Measurements from ENCODE around the gene INPP5A. TPM values are rescaled to one million over a fixed set of nuclear protein-coding genes. Genes with fewer than 3 reads are reported as not detected.

INPP5A gene
- total and polyA plus RNA-seq, 10 donors, result 11.1 to 41.3 (median 30.8) TPM

DNA sequence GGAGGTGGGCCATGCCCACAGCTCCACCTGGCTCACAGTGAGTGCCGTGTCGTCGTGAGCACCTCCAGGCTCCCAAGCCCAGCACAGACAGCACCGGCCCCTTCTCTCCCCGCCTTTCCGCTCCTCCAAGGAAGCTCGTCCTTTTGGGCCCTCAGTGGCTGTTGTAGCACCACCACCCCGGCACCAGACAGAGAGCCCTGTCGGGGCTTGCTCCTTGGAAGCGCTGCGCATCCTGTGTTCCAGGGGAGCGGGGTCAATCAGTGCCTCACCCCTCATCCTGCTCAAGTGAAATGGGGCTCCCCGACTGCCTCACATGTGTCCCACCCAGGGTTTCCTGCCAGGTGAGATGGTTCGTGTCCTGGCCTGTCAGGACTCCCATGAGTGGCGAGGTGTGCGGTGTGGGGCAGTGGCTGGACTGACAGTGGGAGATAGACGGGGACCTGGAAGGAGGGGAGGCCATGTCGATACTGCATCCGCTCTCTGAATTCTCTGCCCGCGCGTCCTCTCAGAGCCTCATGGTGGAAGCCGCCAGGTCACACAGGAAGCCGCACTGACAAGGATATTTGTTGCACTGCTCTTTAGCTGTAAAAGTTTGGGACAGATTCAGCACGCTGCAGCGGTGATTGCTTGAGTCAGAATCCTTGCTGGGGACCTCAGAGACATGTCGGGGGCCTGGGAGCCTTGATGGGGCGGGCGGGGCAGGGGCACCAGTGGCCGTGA is 107.1 kb downstream of the INPP5A start:
- intact Hi-C loops (cut with DNase I; ENCODE audit: low total_unique reads), result no loop called here
- H3K27me3 ChIP-seq (replicated peaks in 1 of 7), result no peaks in the 10 kb centered on the region
- H3K4me3 ChIP-seq, result no peak overlapping the region
- peaks cover 0 to 28% (median 15%) of the 10 kb centered on the region in 6 donors for H3K4me1 ChIP-seq
- DNase-seq, result peak; percentile 76
- H3K27ac ChIP-seq, result peak overlapping the region in 4 of 8 donors; percentile 5 to 31 (median 26)
- H3K9me3 ChIP-seq, result peaks cover 0 to 4% (median 0%) of the 10 kb centered on the region in 8 donors
- H3K36me3 ChIP-seq, result peaks cover 0 to 53% (median 11%) of the 10 kb centered on the region in 6 donors
- TF ChIP-seq POLR2AphosphoS5 (IDR thresholded peaks at IDR 0.05), result no peak
- TF ChIP-seq, protein P1, sequence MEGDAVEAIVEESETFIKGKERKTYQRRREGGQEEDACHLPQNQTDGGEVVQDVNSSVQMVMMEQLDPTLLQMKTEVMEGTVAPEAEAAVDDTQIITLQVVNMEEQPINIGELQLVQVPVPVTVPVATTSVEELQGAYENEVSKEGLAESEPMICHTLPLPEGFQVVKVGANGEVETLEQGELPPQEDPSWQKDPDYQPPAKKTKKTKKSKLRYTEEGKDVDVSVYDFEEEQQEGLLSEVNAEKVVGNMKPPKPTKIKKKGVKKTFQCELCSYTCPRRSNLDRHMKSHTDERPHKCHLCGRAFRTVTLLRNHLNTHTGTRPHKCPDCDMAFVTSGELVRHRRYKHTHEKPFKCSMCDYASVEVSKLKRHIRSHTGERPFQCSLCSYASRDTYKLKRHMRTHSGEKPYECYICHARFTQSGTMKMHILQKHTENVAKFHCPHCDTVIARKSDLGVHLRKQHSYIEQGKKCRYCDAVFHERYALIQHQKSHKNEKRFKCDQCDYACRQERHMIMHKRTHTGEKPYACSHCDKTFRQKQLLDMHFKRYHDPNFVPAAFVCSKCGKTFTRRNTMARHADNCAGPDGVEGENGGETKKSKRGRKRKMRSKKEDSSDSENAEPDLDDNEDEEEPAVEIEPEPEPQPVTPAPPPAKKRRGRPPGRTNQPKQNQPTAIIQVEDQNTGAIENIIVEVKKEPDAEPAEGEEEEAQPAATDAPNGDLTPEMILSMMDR (IDR thresholded peaks at IDR 0.05 in 8 of 11, conservative IDR thresholded peaks at IDR 0.05 in 3 of 11), result no peak
- no peak for TF ChIP-seq POLR2A (IDR thresholded peaks at IDR 0.05)
- 78 to 95% (median 84%) methylated on average over 23 to 30 of the region's 30 CpGs for WGBS, 5 donors

- Histone ChIP-seq H3K4me1 (peaks cover 0 to 28% (median 15%) of the 10 kb centered on the region in 6 donors), H3K9me3 (no peaks in the 10 kb centered on the region), H3K27me3 (replicated peaks in 1 of 7) (no peaks in the 10 kb centered on the region), H3K4me3 (no peak overlapping the region), H3K36me3 (peaks cover 0 to 58% (median 13%) of the 10 kb centered on the region in 6 donors), H3K27ac (peak overlapping the region in 4 of 8 donors; percentile 5 to 31 (median 26))
- DNase-seq, result peak; percentile 72
- intact Hi-C loops (cut with DNase I; ENCODE audit: low total_unique reads), result no loop called here
- 80 to 100% (median 85%) methylated on average over 8 to 14 of the region's 14 CpGs for WGBS, 5 donors
- peak in 2 of 3 donors; percentile 41 to 52 for TF ChIP-seq POLR2AphosphoS5 (IDR thresholded peaks at IDR 0.05)
- TF ChIP-seq, protein P1 (IDR thresholded peaks at IDR 0.05 in 8 of 11, conservative IDR thresholded peaks at IDR 0.05 in 3 of 11), result no peak
Observed at GRCh38 chr10:132645247-132645530, 107.6 kb downstream of the INPP5A start.

DNA sequence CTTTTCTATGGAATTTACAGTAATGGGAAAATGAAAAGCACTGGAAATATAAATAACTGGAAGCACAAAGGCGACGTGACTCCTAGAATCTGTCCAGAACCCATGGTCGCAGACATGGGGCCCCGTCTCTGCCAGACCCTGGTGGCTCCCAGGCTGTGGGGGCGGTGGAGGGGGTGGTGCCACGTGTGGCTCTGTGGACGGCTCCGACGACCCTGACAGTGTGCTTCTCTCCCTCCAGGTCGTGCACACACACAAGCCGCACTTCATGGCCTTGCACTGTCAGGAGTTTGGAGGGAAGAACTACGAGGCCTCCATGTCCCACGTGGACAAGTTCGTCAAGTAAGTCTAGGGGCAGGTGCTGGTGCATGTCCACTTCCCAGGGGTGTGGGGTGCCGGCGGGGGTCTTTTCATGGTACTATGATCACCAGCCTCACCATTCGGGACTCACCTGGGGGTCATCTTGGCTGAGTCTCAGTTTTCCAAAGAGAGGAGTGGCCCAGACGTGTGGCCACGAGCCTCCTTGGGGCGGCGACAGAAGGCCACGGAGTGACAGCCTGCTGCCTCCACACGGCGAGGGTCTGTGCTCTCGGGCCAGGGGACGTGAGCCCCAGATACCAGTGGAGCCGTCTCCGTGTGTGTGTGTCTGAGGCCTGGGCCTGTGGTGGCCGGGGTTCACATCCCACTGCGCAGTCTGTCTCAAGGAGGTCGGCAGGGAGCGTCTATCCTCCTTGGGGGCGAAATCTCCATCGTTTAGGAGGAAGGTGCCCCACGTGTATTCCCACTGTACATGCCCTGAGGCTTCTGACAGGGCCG is 108.2 kb downstream of the INPP5A start:
- peak; percentile 48 for DNase-seq
- intact Hi-C loops (cut with DNase I; ENCODE audit: low total_unique reads), result no loop called here

More for the DNA sequence above, 108.2 kb downstream of the INPP5A start:
- Histone ChIP-seq H3K9me3 (no peaks in the 10 kb centered on the region), H3K27me3 (replicated peaks in 1 of 7) (no peaks in the 10 kb centered on the region), H3K4me3 (no peak overlapping the region), H3K4me1 (peaks cover 0 to 28% (median 15%) of the 10 kb centered on the region in 6 donors), H3K36me3 (peaks cover 0 to 65% (median 19%) of the 10 kb centered on the region in 6 donors), H3K27ac (peak overlapping the region in 1 of 8 donors; percentile 31)
- TF ChIP-seq POLR2A (IDR thresholded peaks at IDR 0.05), result no peak
- TF ChIP-seq, protein P1 (IDR thresholded peaks at IDR 0.05 in 8 of 11, conservative IDR thresholded peaks at IDR 0.05 in 3 of 11), result no peak
- TF ChIP-seq POLR2AphosphoS5 (IDR thresholded peaks at IDR 0.05), result no peak
- WGBS, 5 donors, result 81 to 95% (median 90%) methylated on average over 17 to 36 of the region's 36 CpGs
